NCI-H748 treated with DMSO at 0.1 percent for 48 hours (cell line): ENCODE measurements around the gene SLC7A8.

Source experiments
- DNase-seq: peaks from one replicate; lab custom pipeline; 2025; lab: John Stamatoyannopoulos, UW

Gene SLC7A8

GRCh38 chr14:23130871-23131270 is 52.6 kb downstream of the SLC7A8 start:
- DNase-seq, result no peak

- DNase-seq, result no peak
Measured at GRCh38 chr14:23129759-23130316, 53.6 kb downstream of the SLC7A8 start.

GRCh38 chr14:23128969-23129758 is 54.3 kb downstream of the SLC7A8 start:
- no peak for DNase-seq

- no peak for DNase-seq
Measured at GRCh38 chr14:23127861-23128260, 55.6 kb downstream of the SLC7A8 start.

GRCh38 chr14:23126548-23127278 is 56.7 kb downstream of the SLC7A8 start:
- no peak for DNase-seq

GRCh38 chr14:23125933-23126524 is 57.4 kb downstream of the SLC7A8 start:
- no peak for DNase-seq

GRCh38 chr14:23125011-23125410 is 58.4 kb downstream of the SLC7A8 start:
- no peak for DNase-seq

- no peak for DNase-seq
Measured at GRCh38 chr14:23124337-23124954, 59.0 kb downstream of the SLC7A8 start.

GRCh38 chr14:23123419-23123818 is 60.0 kb downstream of the SLC7A8 start:
- DNase-seq, result no peak

GRCh38 chr14:23122086-23122485 is 61.4 kb downstream of the SLC7A8 start:
- no peak for DNase-seq

- DNase-seq, result no peak
Measured at GRCh38 chr14:23121361-23121771, 62.1 kb downstream of the SLC7A8 start.

GRCh38 chr14:23120541-23121251 is 62.8 kb downstream of the SLC7A8 start:
- DNase-seq, result peak; percentile 72

- DNase-seq, result no peak
Measured at GRCh38 chr14:23119363-23120327, 63.8 kb downstream of the SLC7A8 start.

GRCh38 chr14:23118506-23119362 is 64.7 kb downstream of the SLC7A8 start, which contains the start of gene CEBPE:
Gene CEBPE (minus strand): TSS chr14:23119255. CDS start chr14:23119091, 164 bp downstream.
- no peak for DNase-seq

GRCh38 chr14:23117371-23118020 is 66.0 kb downstream of the SLC7A8 start:
- DNase-seq, result no peak

- no peak for DNase-seq
Measured at GRCh38 chr14:23115918-23116317, 67.5 kb downstream of the SLC7A8 start.

GRCh38 chr14:23115039-23115731 is 68.3 kb downstream of the SLC7A8 start:
- DNase-seq, result no peak

GRCh38 chr14:23114669-23115038 is 68.8 kb downstream of the SLC7A8 start:
- DNase-seq, result no peak
